ENCODE data around the gene GAPDHS. TPM values are rescaled to one million over a fixed set of nuclear protein-coding genes. Genes with fewer than 3 reads are reported as not detected.

GAPDHS gene
- total and polyA plus RNA-seq, 2 of the 13 experiments (the other 11 are each of a cell fraction or from before 2014, with no cell fraction given), result not detected

DNA sequence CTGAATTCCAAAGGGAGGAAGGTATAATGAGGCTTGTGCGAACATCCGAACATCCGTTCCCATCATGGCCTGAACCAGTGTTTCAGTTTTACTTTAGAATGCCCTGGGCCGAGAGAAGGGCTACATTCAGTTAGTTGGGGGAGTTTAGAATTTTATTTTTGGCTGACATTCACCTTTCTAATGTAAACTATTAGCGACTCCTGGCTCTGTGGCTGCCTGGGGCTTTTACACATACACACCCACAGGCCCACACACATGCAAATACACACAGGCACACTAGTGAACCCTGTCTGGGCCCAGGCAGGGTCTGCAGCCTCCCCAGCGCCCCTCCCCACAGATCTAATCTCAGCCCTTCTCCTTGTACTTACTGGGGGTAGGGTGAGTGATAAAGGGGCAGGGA is 6.1 kb downstream of the GAPDHS start:
- H3K4me3 ChIP-seq (replicated peaks in 1 of 3; ENCODE audit: insufficient read depth in 1 of 3, low read depth in 2 of 3, low read length in 3 of 3), result no peak overlapping the region
- H3K36me3 ChIP-seq (replicated peaks in 1 of 2; ENCODE audit: control insufficient read depth in 1 of 2, insufficient read depth in 2 of 2, low read length in 2 of 2), result no peaks in the 10 kb centered on the region; a peak in 1 of 5 replicates
- H3K9me3 ChIP-seq (ENCODE audit: low read length), result no peaks in the 10 kb centered on the region
- BruUV-seq (replicated peaks), result no TSS peak
- ATAC-seq (no peak), DNase-seq (ENCODE audit: low spot score) (no peak), FAIRE-seq (no peak)
- WGBS (ENCODE audit: low lambda C conversion rate), result 87% methylated on average over 6 of the region's 6 CpGs
- H2AFZ ChIP-seq (ENCODE audit: low read length), result no peak overlapping the region
- POLR2A ChIA-PET, result interaction anchor here (0.8 kb wide), 1 partner anchor 26 kb away, joined by 5 read pairs; the partner anchor contains the start of gene DMKN
- in situ Hi-C loops (cut with HindIII; ENCODE audit: extremely low pct_ligation_motif_present, low pct_unique_long_range_greater_than_20kb) (no loop called here), intact Hi-C loops (cut with micrococcal nuclease; ENCODE audit: unreplicated experiment) (no loop called here)
- H3K79me2 ChIP-seq (ENCODE audit: insufficient read depth, low read length), result peaks cover 7% of the 10 kb centered on the region
- TF ChIP-seq, protein P1, sequence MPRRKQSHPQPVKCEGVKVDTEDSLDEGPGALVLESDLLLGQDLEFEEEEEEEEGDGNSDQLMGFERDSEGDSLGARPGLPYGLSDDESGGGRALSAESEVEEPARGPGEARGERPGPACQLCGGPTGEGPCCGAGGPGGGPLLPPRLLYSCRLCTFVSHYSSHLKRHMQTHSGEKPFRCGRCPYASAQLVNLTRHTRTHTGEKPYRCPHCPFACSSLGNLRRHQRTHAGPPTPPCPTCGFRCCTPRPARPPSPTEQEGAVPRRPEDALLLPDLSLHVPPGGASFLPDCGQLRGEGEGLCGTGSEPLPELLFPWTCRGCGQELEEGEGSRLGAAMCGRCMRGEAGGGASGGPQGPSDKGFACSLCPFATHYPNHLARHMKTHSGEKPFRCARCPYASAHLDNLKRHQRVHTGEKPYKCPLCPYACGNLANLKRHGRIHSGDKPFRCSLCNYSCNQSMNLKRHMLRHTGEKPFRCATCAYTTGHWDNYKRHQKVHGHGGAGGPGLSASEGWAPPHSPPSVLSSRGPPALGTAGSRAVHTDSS (CRISPR knock-in tag; conservative IDR thresholded peaks at IDR 0.05), result no peak
- TF ChIP-seq RBM22 (optimal IDR thresholded peaks at IDR 0.05; ENCODE audit: low read length), result no peak
- TF ChIP-seq FOSL2 (CRISPR knock-in tag; IDR thresholded peaks at IDR 0.05), result no peak
- TF ChIP-seq, protein P2, sequence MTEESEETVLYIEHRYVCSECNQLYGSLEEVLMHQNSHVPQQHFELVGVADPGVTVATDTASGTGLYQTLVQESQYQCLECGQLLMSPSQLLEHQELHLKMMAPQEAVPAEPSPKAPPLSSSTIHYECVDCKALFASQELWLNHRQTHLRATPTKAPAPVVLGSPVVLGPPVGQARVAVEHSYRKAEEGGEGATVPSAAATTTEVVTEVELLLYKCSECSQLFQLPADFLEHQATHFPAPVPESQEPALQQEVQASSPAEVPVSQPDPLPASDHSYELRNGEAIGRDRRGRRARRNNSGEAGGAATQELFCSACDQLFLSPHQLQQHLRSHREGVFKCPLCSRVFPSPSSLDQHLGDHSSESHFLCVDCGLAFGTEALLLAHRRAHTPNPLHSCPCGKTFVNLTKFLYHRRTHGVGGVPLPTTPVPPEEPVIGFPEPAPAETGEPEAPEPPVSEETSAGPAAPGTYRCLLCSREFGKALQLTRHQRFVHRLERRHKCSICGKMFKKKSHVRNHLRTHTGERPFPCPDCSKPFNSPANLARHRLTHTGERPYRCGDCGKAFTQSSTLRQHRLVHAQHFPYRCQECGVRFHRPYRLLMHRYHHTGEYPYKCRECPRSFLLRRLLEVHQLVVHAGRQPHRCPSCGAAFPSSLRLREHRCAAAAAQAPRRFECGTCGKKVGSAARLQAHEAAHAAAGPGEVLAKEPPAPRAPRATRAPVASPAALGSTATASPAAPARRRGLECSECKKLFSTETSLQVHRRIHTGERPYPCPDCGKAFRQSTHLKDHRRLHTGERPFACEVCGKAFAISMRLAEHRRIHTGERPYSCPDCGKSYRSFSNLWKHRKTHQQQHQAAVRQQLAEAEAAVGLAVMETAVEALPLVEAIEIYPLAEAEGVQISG (CRISPR knock-in tag; IDR thresholded peaks at IDR 0.05), result no peak
- TF ChIP-seq TBP (CRISPR knock-in tag; IDR thresholded peaks at IDR 0.05), result no peak
- no peak overlapping the region for H3K4me2 ChIP-seq (ENCODE audit: low read depth, low read length)
- no peak overlapping the region for H3K9ac ChIP-seq (ENCODE audit: insufficient read depth, low read depth, low read length)
- H3K27ac ChIP-seq (ENCODE audit: extremely low read length, insufficient read depth, low read length), result no peak overlapping the region
- peaks cover 36% of the 10 kb centered on the region for H3K4me1 ChIP-seq (ENCODE audit: insufficient read depth, low read length)
- H3K27me3 ChIP-seq (ENCODE audit: control insufficient read depth in 1 of 2, insufficient read depth in 2 of 2, low read length in 2 of 2), result no peaks in the 10 kb centered on the region
- H4K20me1 ChIP-seq (ENCODE audit: insufficient read depth, low read length), result no peaks in the 10 kb centered on the region
- CTCF ChIA-PET (ENCODE audit: low intra/inter-chr PET ratio, low total read pairs), result no interaction called here
